Omental fat pad (tissue), 4 donors: ENCODE measurements around the gene ECM2. TPM values are rescaled to one million over a fixed set of nuclear protein-coding genes. Genes with fewer than 3 reads are reported as not detected.

Experiments
- ATAC-seq: fragments of 150-250 bp; one replicate; pipeline ENCODE4 v1.9.1; 2016; ENCODE audit warnings: mild to moderate bottlenecking, moderate library complexity; ENCODE audit not compliant: low FRiP score
- DNase-seq: peaks from one replicate; pipeline ENCODE4 v3.0.0-alpha.2; 2019; ENCODE audit warnings: low spot score
- CTCF ChIP-seq, 3 donors: fragments of 450-650 bp; IDR thresholded peaks; one replicate each; pipeline ENCODE4 v1.5.1; 2016 to 2017; ENCODE audit warnings: antibody characterized with exemption in 3 of 3, mild to moderate bottlenecking in 3 of 3, moderate library complexity in 2 of 3
- total RNA-seq, 4 donors: library from RNA; depleted of rRNA; stranded (reverse); fragments of >200 nt; gene quantifications; one replicate each; pipeline ENCODE4 v1.1.0, GENCODE V29; 2016

ECM2 gene
- total RNA-seq, 4 donors from 2014 or later = 45.6 to 80.6 (median 54.1) TPM

- no peak for TF ChIP-seq CTCF (IDR thresholded peaks at IDR 0.05)
- DNase-seq (no peak), ATAC-seq (no peak)
Observed at GRCh38 chr9:92482329-92482728, 53.5 kb downstream of the ECM2 start, which contains the start of gene ASPN. Gene ASPN, minus strand, starts transcription at chr9:92482506.

DNA sequence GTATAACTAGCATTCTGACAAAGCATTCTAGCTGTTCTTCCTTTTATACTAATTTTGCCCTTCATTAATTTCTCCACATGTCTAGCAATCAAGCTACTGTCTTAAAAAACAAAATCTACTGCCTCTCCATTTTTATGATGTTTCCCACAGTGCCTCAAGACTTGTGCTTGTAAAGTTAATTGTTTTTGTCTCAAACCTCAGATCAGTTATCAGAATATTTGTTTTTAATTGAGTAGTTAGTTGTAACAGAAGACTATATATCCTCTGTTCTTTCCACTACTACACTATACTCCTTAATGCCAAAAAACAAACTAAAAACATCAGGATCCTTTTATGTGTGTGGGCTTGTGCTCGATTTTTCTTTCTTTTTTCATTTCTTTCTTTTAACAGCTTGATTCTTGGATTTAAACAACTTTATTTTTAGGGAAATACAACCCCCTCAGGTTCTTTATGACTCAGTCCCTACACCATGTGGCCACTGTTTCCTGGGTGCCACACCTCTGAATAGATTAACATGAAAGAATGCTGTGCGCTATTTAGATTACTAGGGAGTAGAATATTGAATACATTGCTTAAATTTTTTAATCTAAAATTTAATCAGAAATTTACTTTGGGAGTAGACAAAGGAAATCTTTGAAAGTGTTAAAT lies 54.7 kb downstream of the ECM2 start:
- ATAC-seq = no peak
- no peak for DNase-seq
- no peak for TF ChIP-seq CTCF (IDR thresholded peaks at IDR 0.05)

- DNase-seq = no peak
- TF ChIP-seq CTCF (IDR thresholded peaks at IDR 0.05) = no peak
- ATAC-seq = no peak
Observed at GRCh38 chr9:92480291-92480771, 55.5 kb downstream of the ECM2 start.

DNA sequence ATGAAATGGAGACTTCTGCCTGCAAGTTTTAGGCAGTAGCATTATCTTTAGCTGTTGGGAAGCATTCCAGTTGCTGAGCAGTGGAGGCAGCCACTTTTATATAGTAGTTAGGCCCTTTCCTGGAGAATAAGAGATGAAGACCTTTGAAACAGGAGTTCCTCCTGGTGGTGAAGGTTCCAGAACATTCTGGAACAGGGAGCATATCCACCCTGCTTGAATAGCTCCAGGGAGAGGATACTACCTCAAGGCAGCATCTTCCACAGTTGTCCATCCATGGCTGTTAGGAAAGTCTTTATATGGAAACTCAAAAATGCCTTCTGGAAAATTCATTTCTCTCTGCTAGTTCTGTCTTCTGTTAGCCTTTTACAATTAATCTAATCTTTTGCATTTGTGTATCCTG lies 56.4 kb downstream of the ECM2 start:
- ATAC-seq = no peak
- TF ChIP-seq CTCF (IDR thresholded peaks at IDR 0.05) = no peak
- DNase-seq = no peak

DNA sequence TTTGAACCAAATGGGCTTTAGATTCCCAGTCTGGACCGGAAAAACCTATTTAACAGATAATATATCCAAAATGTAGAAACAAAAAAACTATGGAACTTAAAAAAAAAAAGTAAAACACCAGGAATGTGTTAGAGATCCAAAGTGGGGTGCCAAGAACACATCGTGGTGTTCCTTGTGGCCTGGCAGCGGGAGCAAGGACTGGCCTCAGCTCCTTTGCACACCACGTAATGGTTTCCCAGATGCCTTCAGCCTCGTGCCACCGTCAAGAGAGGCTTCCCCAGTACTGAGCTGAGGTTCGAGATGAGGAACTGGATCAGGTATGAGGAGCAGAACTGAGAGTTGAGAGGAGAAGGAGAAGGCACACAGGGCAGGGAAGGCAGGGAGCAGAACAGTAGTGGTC lies 57.0 kb downstream of the ECM2 start:
- ATAC-seq (no peak), DNase-seq (no peak)
- no peak for TF ChIP-seq CTCF (IDR thresholded peaks at IDR 0.05)

GRCh38 chr9:92476962-92477361 lies 58.8 kb downstream of the ECM2 start:
- ATAC-seq (no peak), DNase-seq (no peak)
- no peak for TF ChIP-seq CTCF (IDR thresholded peaks at IDR 0.05)

- ATAC-seq = no peak
- no peak for DNase-seq
- no peak for TF ChIP-seq CTCF (IDR thresholded peaks at IDR 0.05)
Observed at GRCh38 chr9:92474587-92474986, 61.2 kb downstream of the ECM2 start.
